Ureter (tissue), 1 donor: ENCODE data around the gene B9D2. TPM values are rescaled to one million over a fixed set of nuclear protein-coding genes. Genes with fewer than 3 reads are reported as not detected.
"Not testable (repeated sequence)": the region's sequence is repeated elsewhere in the genome, so short reads cannot be mapped to it uniquely, and the experiment has no call there.

ENCODE experiments used
- DNase-seq: peaks from one replicate; pipeline ENCODE4 v3.0.0-alpha.2; 2020; ENCODE audit warnings: low spot score
- total RNA-seq: library from RNA; stranded (reverse); gene quantifications from one replicate; pipeline ENCODE4 v1.2.4, GENCODE V29; 2023
- donor health status: DM: yes; HTN: yes; CAD: no.

Gene B9D2
- total RNA-seq, 1 donor from 2014 or later: 6.1 TPM

DNA sequence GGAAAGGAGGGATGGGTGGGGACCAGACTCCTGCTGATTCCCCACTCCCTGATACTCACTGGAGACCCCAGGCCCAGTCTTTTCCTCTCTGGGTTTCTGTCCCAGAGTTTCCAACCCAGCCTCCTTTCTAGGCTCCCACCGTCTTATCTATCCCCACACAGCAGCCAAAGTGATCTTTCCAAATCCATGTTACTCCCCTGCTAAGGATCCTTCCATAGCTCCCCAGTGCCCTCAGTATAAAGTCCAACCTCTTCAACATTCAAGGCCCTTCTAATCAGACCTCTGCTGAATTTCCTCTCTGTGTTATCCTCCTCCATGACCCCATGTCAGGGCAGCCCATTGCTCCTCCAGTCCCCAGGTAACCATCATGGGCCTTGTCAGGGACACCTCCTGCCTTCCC, 8.9 kb downstream of the B9D2 start:
- no peak for DNase-seq

DNA sequence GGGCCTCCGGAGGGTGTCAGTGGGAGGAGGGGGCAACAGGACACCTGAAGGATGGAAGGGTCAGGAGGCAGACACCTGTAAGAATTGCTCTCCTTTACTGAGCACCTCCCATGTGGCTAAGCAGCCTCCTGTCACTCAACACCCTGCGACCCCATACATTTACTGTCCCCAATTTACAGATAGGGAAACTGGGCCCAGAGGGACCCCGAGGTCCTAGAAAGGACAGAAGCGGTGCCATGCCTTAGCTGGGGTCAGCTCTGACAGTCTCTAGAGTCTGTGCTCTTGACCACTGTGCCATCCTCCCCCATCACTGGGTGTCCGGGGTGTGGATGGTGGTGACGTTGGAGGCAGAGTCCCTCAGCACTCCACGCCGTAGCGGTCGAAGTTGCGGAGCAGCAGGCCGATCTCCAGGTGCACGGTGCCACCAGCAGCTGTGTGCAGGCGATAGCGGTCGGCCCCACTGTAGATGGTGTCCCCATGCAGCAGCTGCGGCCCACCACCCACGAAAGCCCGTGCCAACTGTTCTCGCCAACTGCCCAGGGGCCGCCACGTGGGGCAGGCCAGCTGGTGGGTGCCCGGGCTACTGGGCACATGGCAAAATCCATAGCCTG, 9.5 kb downstream of the B9D2 start:
- no peak for DNase-seq

DNA sequence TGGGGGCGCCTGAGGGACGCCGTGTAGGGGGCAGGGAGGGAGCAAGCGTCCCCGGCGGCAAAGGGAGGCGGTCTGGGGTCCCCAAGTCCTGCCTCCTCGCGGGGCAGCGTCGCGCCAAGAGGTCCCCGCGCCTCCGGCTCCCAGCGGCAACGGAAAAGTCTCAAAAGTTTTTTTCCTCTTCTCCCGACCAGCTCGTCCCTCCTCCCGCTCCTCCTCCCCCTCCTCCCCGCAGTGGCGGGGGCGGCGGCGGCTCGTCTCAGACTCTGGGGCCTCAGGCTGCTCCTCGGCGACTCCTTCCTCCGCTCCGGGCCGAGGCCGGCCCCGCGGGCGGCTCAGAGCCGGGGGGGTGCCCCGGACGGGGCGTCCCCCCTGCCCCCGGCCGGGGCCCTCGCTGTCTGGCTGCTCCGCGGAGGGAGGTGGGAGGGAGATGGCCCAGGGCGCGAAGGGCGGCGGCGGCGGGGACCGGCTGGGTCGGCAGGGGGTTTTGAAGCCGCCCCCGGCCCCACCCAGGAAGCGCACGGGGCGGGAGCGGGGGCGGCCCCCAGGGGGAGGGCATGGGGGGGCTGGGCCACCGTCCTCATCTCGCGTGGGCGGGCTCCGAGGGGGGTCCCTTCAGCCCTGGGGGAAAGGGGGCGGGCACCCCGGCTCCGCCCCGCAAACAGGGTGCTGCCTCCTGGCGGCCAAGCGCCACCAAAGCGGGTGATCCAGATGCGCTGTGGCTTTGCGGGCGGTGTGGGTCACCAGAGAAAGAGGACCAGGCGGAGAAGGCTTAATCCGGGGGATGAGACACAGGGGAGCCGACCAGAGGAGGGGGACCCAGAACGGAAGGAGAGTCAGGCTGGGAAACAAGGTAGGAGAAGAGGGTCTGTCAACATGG, 10.2 kb downstream of the B9D2 start, which contains the start of gene TGFB1:
Gene TGFB1, minus strand, starts transcription at position 457 of the 877 bp plus-strand sequence. CDS start 878 bp downstream, outside the sequence.
- DNase-seq: peak; percentile 86

DNA sequence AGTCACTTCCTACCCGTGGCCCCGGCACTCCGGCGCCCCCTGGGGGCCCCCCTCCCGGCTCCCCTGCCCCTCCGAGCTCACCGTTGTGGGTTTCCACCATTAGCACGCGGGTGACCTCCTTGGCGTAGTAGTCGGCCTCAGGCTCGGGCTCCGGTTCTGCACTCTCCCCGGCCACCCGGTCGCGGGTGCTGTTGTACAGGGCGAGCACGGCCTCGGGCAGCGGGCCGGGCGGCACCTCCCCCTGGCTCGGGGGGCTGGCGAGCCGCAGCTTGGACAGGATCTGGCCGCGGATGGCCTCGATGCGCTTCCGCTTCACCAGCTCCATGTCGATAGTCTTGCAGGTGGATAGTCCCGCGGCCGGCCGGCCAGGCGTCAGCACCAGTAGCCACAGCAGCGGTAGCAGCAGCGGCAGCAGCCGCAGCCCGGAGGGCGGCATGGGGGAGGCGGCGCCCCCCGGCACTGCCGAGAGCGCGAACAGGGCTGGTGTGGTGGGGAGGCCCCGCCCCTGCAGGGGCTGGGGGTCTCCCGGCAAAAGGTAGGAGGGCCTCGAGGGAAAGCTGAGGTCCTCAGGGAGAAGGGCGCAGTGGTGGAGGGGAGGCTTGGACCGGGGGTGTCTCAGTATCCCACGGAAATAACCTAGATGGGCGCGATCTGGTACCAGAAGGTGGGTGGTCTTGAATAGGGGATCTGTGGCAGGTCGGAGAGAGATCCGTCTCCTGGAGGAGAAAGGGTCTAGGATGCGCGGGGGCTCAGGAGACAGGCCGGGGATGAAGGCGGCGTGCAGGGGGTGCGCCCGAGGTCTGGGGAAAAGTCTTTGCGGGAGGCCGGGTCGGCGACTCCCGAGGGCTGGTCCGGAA, 11.1 kb downstream of the B9D2 start:
- DNase-seq: peak; percentile 78

- no peak for DNase-seq
These were observed 11.7 kb downstream of the B9D2 start for GRCh38 chr19:41352279-41352608.

DNA sequence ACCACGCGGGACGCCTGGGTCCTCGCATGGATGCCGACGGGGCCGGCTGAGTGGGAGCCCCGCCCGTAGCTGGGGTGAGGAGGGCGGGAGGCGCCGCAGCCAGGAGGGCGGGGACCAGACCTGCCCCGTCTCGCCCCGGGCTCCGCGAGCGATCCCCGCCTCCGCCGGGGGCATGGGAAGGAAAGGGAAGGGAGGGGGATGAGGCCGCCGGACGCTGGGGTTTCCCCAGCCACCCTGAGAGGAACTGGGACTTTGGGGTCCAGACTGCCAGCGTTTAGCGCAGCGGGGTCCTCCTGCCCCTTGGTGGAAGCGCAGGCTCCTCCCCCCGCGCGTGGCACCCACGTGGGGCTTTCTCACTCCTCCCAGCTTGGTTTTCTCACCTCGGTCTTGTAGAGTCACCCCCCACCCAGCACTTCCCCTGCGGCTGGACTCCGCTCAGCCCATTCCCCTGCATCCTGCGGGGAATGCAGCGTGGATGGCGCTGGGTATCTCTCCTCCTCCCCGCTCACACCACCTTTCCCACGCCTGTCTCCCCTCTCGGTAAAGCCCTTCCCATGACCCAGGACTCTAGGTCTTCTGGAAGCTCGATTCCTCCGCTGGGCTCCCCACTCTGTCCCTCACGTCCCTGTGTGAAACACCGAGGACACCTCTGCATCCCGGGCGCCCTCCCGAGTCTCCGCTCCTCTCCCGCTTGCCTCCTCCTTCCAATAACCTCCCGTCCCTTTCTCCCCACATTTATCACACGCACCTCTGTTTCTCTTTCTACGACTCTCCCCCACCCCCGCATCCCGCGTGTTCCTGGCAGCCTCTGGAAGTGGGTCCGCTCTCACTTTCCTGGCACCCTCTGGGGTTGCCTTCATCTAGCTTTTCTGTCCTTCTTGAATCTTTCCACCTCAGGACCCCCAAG, 12.4 kb downstream of the B9D2 start:
- peak; percentile 67 for DNase-seq

DNA sequence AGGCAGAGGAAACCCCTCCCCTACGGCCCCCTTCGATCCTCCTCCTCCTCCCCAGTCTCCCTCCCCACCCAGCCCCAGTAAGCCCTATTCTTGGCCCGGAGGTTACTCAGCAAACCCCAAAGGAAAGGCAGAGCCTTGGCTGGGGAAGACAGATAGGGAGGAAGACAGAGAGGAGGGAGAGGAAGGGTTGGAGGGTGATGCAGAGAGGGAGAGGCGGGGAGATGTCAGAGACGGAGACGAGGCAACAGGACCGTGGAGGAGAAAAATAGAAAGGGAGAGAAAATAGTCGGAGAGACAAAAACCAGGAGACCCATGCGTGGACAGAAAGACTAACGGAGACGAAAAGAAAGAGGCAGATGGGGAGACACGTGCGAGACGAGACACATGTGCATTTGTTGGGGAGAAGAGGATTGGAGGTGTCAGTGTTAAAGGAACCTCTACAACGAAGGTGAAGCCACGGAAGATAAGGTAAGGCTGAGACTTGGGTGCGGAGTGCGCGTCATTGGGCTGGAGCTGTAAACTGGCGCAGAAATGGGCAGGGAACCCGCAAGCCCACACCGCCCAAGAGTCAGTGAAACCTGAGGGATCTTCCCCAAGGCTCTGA, 13.1 kb downstream of the B9D2 start:
- no peak for DNase-seq

GRCh38 chr19:41346916-41347315, 17.0 kb downstream of the B9D2 start:
- not testable (repeated sequence) for DNase-seq

GRCh38 chr19:41344162-41344561, 19.8 kb downstream of the B9D2 start:
- DNase-seq: no peak

DNA sequence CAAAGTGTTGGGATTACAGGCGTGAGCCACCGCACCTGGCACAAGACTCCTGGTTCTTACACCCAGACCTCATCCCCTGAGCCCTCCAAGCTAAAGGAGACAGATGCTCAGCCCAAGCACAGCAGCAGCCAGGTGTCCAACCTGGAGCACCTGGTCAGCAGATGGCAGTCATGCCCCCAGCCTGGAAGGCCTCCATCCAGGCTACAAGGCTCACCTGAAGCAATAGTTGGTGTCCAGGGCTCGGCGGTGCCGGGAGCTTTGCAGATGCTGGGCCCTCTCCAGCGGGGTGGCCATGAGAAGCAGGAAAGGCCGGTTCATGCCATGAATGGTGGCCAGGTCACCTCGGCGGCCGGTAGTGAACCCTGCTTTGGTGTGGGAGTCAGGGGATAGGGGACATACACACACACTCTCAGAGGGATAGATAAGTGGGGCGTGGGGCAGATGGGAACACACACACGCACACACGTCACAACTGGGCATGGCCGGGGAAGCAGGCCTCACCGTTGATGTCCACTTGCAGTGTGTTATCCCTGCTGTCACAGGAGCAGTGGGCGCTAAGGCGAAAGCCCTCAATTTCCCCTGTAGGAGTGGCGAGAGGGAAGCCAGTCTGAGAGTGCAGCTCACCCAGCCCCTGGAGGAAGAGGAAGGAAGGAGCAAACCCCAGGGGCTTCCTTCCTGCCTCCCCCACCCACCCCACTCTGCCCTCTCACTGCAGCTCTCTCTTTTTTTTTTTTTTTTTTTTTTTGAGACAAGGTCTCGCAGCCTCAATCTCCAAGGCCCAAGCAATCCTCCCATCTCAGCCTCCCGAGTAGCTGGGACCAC, 22.1 kb downstream of the B9D2 start:
- DNase-seq: no peak

- DNase-seq: no peak
These were observed 24.0 kb downstream of the B9D2 start for GRCh38 chr19:41339936-41340335.

- DNase-seq: no peak
These were observed 28.5 kb downstream of the B9D2 start for GRCh38 chr19:41335467-41335866.

DNA sequence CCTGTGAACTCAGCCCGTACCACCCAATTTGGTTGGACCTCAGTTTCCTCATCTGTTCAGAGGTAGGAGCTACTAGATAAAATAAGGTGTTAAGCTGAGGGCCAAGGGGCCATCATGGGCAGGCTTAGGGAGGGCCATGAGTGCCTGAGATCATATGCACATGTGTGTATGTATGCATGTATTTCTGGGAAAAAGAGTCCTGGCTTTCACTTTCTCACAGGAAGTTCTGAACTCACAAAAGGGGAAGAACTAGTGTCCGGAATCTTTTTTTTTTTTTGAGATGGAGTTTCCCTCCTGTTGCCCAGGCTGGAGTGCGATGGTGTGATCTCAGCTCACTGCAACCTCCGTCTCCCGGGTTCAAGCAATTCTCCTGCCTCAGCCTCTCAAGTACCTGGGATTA, 29.2 kb downstream of the B9D2 start:
- no peak for DNase-seq

DNA sequence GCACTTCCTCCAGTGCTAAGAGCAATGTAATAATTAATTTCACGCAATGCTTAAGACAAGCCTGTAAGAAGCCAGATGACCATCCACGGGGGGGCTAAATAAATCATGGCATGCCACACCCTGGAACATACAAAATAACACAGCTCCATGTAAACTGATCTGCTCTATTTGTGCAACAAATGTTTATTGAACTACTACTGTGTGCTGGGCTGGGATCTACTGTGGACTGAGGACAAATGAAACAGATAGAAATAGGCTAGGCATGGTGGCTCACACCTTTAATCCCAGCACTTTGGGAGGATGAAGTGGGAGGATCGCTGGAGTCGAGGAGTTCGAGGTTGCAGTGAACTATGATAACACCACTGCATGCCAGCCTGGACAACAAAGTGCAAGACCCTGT, 31.5 kb downstream of the B9D2 start:
- DNase-seq: no peak

- no peak for DNase-seq
These were observed 31.9 kb downstream of the B9D2 start for GRCh38 chr19:41332000-41332399.

- no peak for DNase-seq
These were observed 32.8 kb downstream of the B9D2 start for GRCh38 chr19:41330946-41331678.

DNA sequence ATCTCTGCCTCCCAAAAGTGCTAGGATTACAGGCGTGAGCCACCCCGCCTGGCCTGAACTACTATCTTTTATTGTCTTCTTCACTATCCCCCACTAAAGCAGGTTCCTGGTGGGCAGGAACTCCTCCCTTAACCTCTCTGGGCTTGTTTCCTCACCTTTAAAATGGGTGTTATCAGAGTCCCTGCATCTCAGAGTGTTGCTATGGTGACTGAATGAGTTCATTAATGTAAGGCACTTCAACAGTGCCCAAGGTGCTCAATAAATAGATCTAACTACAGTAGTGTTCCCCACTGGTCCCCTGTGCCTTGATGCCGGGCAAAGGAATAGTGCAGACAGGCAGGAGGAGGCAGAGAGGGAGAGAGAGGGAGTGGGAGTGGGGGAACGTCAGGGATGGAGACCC, 33.5 kb downstream of the B9D2 start:
- no peak for DNase-seq

- DNase-seq: no peak
These were observed 35.1 kb downstream of the B9D2 start for GRCh38 chr19:41328842-41329225.

- no peak for DNase-seq
These were observed 35.6 kb downstream of the B9D2 start for GRCh38 chr19:41328157-41328841.
